ENCODE results near the gene EVA1A. TPM values are rescaled to one million over a fixed set of nuclear protein-coding genes. Genes with fewer than 3 reads are reported as not detected.

EVA1A gene
- total RNA-seq, 1 experiment from 2014 or later = 0.68 TPM

DNA sequence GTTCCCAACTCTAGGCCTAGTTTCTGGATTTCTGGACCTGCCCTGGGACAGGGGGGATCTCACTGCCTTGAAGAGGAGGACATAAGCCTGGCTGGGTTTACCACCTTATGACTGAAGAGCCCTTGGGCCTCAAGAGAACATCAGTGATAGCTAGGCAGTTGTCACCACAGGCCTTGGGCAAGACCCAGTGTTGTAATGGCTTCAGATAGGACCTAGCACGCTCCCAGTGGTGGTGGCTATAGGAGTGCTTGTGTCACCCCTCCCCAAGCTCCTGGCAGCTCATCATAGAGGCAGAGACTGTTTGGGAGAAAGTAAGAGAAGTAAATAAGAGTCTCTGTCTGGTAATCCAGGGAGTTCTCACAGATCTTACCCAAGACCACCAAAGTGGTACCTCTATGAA lies 19.4 kb upstream of the EVA1A start:
- Histone ChIP-seq H4K8ac (replicated peaks; ENCODE audit: insufficient read length, low read depth, low read length) (no peak overlapping the region), H2BK15ac (ENCODE audit: low read depth, low read length) (no peak overlapping the region), H3K27ac (ENCODE audit: insufficient read length, low read depth, low read length) (no peak overlapping the region), H3K9me3 (ENCODE audit: control insufficient read depth, low read depth, low read length) (no peaks in the 10 kb centered on the region), H2BK12ac (ENCODE audit: insufficient read length, low read depth, low read length) (no peak overlapping the region), H2BK120ac (ENCODE audit: low read depth, low read length, poor library complexity, severe bottlenecking) (no peak overlapping the region), H3K9ac (ENCODE audit: extremely low read depth, insufficient read length, low read length) (no peak overlapping the region), H3K18ac (ENCODE audit: insufficient read length, low read depth, low read length) (no peak overlapping the region), H3K4me1 (ENCODE audit: insufficient read depth, low read length) (no peaks in the 10 kb centered on the region), H2BK20ac (ENCODE audit: low read depth, low read length, poor library complexity, severe bottlenecking) (no peak overlapping the region), H3K27me3 (ENCODE audit: insufficient read depth, low read length) (no peaks in the 10 kb centered on the region), H3K79me1 (ENCODE audit: insufficient read depth, low read depth, low read length, poor library complexity, severe bottlenecking) (no peaks in the 10 kb centered on the region), H3K4me2 (ENCODE audit: insufficient read depth, insufficient read length, low read length) (no peak overlapping the region), H3K79me2 (ENCODE audit: insufficient read depth, low read length) (no peaks in the 10 kb centered on the region), H3K14ac (ENCODE audit: insufficient read depth, low read length) (0 out of 2 replicates have a peak overlapping the region, but pooled peaks have one; percentile 29), H3K23ac (ENCODE audit: insufficient read length, low read depth, low read length) (no peak overlapping the region), H3T11ph (ENCODE audit: low read length) (no peak overlapping the region), H4K5ac (ENCODE audit: insufficient read length, low read depth, low read length) (no peak overlapping the region), H3K23me2 (ENCODE audit: insufficient read length, low read depth, low read length, poor library complexity, severe bottlenecking) (no peaks in the 10 kb centered on the region), H2BK5ac (ENCODE audit: insufficient read length, low read length) (peak overlapping the region; percentile 60), H2AFZ (ENCODE audit: low read length) (no peak overlapping the region), H3K56ac (ENCODE audit: insufficient read length, low read depth, low read length) (no peak overlapping the region), H4K91ac (ENCODE audit: insufficient read length, low read depth, low read length) (no peak overlapping the region), H3K4ac (ENCODE audit: low read depth, low read length) (no peak overlapping the region), H4K20me1 (ENCODE audit: control insufficient read depth, insufficient read depth, insufficient read length) (no peaks in the 10 kb centered on the region), H2AK5ac (ENCODE audit: insufficient read length, low read length) (no peak overlapping the region)
- H3K4me1 Mint-ChIP-seq = no peaks in the 10 kb centered on the region
- peaks cover 2 to 3% of the 10 kb centered on the region in 2 experiments; a peak in 1 of 5 replicates for H3K9me3 Mint-ChIP-seq
- peaks cover 0 to 5% (median 0%) of the 10 kb centered on the region in 3 experiments; a peak in 1 of 7 replicates for H3K36me3 Mint-ChIP-seq (ENCODE audit: insufficient read depth in 1 of 3, low read depth in 3 of 3)
- no peak overlapping the region for H3K27ac Mint-ChIP-seq
- no peak for DNase-seq
- H3K27me3 Mint-ChIP-seq (ENCODE audit: low read depth) = peaks cover 2% of the 10 kb centered on the region
- H3K4me3 Mint-ChIP-seq = no peak overlapping the region
- TF ChIP-seq, protein P1, sequence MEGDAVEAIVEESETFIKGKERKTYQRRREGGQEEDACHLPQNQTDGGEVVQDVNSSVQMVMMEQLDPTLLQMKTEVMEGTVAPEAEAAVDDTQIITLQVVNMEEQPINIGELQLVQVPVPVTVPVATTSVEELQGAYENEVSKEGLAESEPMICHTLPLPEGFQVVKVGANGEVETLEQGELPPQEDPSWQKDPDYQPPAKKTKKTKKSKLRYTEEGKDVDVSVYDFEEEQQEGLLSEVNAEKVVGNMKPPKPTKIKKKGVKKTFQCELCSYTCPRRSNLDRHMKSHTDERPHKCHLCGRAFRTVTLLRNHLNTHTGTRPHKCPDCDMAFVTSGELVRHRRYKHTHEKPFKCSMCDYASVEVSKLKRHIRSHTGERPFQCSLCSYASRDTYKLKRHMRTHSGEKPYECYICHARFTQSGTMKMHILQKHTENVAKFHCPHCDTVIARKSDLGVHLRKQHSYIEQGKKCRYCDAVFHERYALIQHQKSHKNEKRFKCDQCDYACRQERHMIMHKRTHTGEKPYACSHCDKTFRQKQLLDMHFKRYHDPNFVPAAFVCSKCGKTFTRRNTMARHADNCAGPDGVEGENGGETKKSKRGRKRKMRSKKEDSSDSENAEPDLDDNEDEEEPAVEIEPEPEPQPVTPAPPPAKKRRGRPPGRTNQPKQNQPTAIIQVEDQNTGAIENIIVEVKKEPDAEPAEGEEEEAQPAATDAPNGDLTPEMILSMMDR (conservative IDR thresholded peaks at IDR 0.05) = no peak
- no CpG with 5 or more reads among the region's 1 CpG for WGBS (ENCODE audit: extremely low coverage, insufficient read length, low lambda C conversion rate)

All from H9 (cell line).